DMS79 (cell line): ENCODE results near the gene RNF123.
A peak's percentile ranks its signal among the peaks of the same experiment; 100 is the strongest.
"Not testable (repeated sequence)": the region's sequence is repeated elsewhere in the genome, so short reads cannot be mapped to it uniquely, and the experiment has no call there.

ENCODE experiments used
- DNase-seq: peaks from one replicate; lab custom pipeline; 2025; lab: John Stamatoyannopoulos, UW

The RNF123 gene

GRCh38 chr3:49720855-49721595 is 31.7 kb downstream of the RNF123 start:
- no peak for DNase-seq

GRCh38 chr3:49721596-49721895 is 32.2 kb downstream of the RNF123 start:
- no peak for DNase-seq

GRCh38 chr3:49721896-49722781 is 32.8 kb downstream of the RNF123 start:
- no peak for DNase-seq

- DNase-seq, result no peak
These were observed 33.5 kb downstream of the RNF123 start for GRCh38 chr3:49722896-49723295.

GRCh38 chr3:49723296-49723627 is 33.9 kb downstream of the RNF123 start:
- peak; percentile 3 for DNase-seq

- DNase-seq, result peak; percentile 75
These were observed 34.5 kb downstream of the RNF123 start, which contains the start of gene GMPPB for GRCh38 chr3:49723628-49724551. Gene GMPPB (minus strand): TSS chr3:49723951. CDS start chr3:49723726, 225 bp downstream.

- DNase-seq, result no peak
These were observed 35.2 kb downstream of the RNF123 start for GRCh38 chr3:49724586-49724985.

GRCh38 chr3:49725906-49726681 is 36.7 kb downstream of the RNF123 start:
- DNase-seq, result no peak

GRCh38 chr3:49727154-49727923 is 38.0 kb downstream of the RNF123 start:
- DNase-seq, result no peak

GRCh38 chr3:49727924-49728361 is 38.6 kb downstream of the RNF123 start:
- no peak for DNase-seq

- no peak for DNase-seq
These were observed 40.7 kb downstream of the RNF123 start for GRCh38 chr3:49729966-49730609.

GRCh38 chr3:49732597-49732996 is 43.2 kb downstream of the RNF123 start:
- DNase-seq, result no peak

- no peak for DNase-seq
These were observed 44.2 kb downstream of the RNF123 start for GRCh38 chr3:49733551-49733950.

- no peak for DNase-seq
These were observed 45.4 kb downstream of the RNF123 start for GRCh38 chr3:49734752-49735151.

GRCh38 chr3:49738067-49738713 is 48.8 kb downstream of the RNF123 start:
- no peak for DNase-seq

- no peak for DNase-seq
These were observed 51.1 kb downstream of the RNF123 start for GRCh38 chr3:49740427-49740826.

- DNase-seq, result no peak
These were observed 56.6 kb downstream of the RNF123 start for GRCh38 chr3:49745986-49746385.

GRCh38 chr3:49747792-49748480 is 58.6 kb downstream of the RNF123 start:
- DNase-seq, result no peak

GRCh38 chr3:49748874-49749273 is 59.5 kb downstream of the RNF123 start:
- not testable (repeated sequence) for DNase-seq
